Measurements from ENCODE around the gene FMO1.
A peak's percentile ranks its signal among the peaks of the same experiment; 100 is the strongest.
"Not testable (repeated sequence)": the region's sequence is repeated elsewhere in the genome, so short reads cannot be mapped to it uniquely, and the experiment has no call there.

FMO1 gene

GRCh38 chr1:171280599-171280998 is 32.3 kb downstream of the FMO1 start:
- no peak for DNase-seq (ENCODE audit: low spot score)

GRCh38 chr1:171286032-171286705 is 37.9 kb downstream of the FMO1 start:
- DNase-seq (ENCODE audit: low spot score), result no peak

- no peak for DNase-seq (ENCODE audit: low spot score)
These were observed 42.3 kb downstream of the FMO1 start for GRCh38 chr1:171290621-171291020.

GRCh38 chr1:171292799-171293198 is 44.5 kb downstream of the FMO1 start:
- no peak for DNase-seq (ENCODE audit: low spot score)

GRCh38 chr1:171295383-171295782 is 47.1 kb downstream of the FMO1 start:
- not testable (repeated sequence) for DNase-seq (ENCODE audit: low spot score)

GRCh38 chr1:171295821-171296220 is 47.5 kb downstream of the FMO1 start:
- DNase-seq (ENCODE audit: low spot score), result no peak

GRCh38 chr1:171296897-171297296 is 48.6 kb downstream of the FMO1 start:
- no peak for DNase-seq (ENCODE audit: low spot score)

- DNase-seq (ENCODE audit: low spot score), result no peak
These were observed 50.4 kb downstream of the FMO1 start for GRCh38 chr1:171298696-171299095.

GRCh38 chr1:171299342-171299741 is 51.0 kb downstream of the FMO1 start:
- no peak for DNase-seq (ENCODE audit: low spot score)

GRCh38 chr1:171300401-171300800 is 52.1 kb downstream of the FMO1 start:
- no peak for DNase-seq (ENCODE audit: low spot score)

GRCh38 chr1:171310661-171311087 is 62.4 kb downstream of the FMO1 start:
- DNase-seq (ENCODE audit: low spot score), result no peak

GRCh38 chr1:171311771-171312558 is 63.7 kb downstream of the FMO1 start:
- no peak for DNase-seq (ENCODE audit: low spot score)

GRCh38 chr1:171313319-171313834 is 65.1 kb downstream of the FMO1 start:
- no peak for DNase-seq (ENCODE audit: low spot score)

GRCh38 chr1:171313835-171314320 is 65.6 kb downstream of the FMO1 start, which contains the start of gene FMO4:
Gene FMO4, plus strand, starts transcription at chr1:171314183. Its CDS starts 5,643 bp downstream, at chr1:171319826.
- peak; percentile 93 for DNase-seq (ENCODE audit: low spot score)

- DNase-seq (ENCODE audit: low spot score), result no peak
These were observed 81.0 kb downstream of the FMO1 start for GRCh38 chr1:171329251-171329650.

- DNase-seq (ENCODE audit: low spot score), result no peak
These were observed 85.8 kb downstream of the FMO1 start for GRCh38 chr1:171334024-171334640.
